Hematopoietic multipotent progenitor cell (in vitro differentiated cells): ENCODE results near the gene CNTNAP4. TPM values are rescaled to one million over a fixed set of nuclear protein-coding genes. Genes with fewer than 3 reads are reported as not detected.

Experiments used
- DNase-seq, 3 donors: peaks; one replicate each; pipeline ENCODE4 v3.0.0-alpha.2; 2011 to 2015; ENCODE audit warnings: low read depth in 2 of 3, low spot score in 2 of 3
- small RNA-seq: library from RNA; depleted of rRNA; stranded (forward); fragments of <200 nt; gene quantifications from one replicate; pipeline ENCODE3, GENCODE V24; 2012
- total RNA-seq: library from RNA; depleted of rRNA; stranded (reverse); fragments of >200 nt; gene quantifications from one replicate; pipeline ENCODE4 v1.2.3, GENCODE V29; 2012

The CNTNAP4 gene
- total RNA-seq, 1 donor = not detected

- DNase-seq = no peak
These were observed 297.4 kb downstream of the CNTNAP4 start for GRCh38 chr16:76574651-76575050.

GRCh38 chr16:76576526-76576925 lies 299.3 kb downstream of the CNTNAP4 start:
- no peak for DNase-seq

DNA sequence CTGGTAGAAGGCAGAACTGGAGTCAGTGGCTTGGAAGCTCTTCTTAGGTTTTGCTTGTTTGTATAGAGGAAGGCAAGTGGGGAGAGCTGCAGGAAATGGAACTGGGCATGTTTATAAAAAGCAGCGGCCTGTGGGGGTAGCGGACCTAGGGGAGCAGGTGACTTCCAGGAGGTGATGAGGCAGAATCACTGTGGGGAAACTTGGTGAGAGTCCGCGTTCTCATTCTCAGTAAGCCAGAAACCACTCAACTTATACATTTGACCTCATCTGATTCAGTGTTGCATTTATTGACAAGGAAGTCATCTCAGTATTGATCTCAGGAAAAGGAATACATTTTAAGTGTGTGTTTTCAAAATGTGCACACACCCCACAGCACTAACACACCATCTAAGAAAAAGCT lies 299.8 kb downstream of the CNTNAP4 start:
- DNase-seq = peak in 1 of 3 donors; percentile 5

- DNase-seq = no peak
These were observed 302.2 kb downstream of the CNTNAP4 start for GRCh38 chr16:76579277-76579922.

DNA sequence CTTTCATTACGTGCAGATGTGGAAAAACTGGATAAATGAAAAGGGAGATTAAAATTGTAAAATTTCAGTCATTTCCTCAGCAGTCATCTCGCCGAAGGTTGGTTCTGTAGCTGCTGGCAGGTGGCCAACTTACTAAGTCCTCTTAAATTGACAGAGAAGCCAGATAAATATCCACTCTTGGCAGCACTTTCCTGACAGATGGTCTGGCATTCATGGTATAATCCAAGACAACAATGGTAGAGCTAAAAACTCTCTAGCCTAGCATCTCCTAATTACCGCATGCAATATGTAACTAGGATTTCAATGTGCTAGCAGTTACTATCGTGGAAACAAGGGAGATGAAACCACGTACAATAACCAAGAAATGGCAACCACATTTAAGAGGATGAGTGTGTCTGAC lies 306.3 kb downstream of the CNTNAP4 start:
- no peak for DNase-seq

GRCh38 chr16:76583945-76584344 lies 306.7 kb downstream of the CNTNAP4 start:
- no peak for DNase-seq

GRCh38 chr16:76598498-76598897 lies 321.3 kb downstream of the CNTNAP4 start:
- no peak for DNase-seq

- DNase-seq = no peak
These were observed 330.1 kb downstream of the CNTNAP4 start for GRCh38 chr16:76607317-76607716.

Small RNA genes lying within 50 kb of the gene (small RNA-seq; reads per million reads assigned to genes)
- gene RF00133 = not detected
- gene RN7SKP233 = not detected
